ENCODE measurements around the gene RAD51B. TPM values are rescaled to one million over a fixed set of nuclear protein-coding genes. Genes with fewer than 3 reads are reported as not detected.

Gene RAD51B
- total RNA-seq, 6 experiments from 2014 or later = 2.7 to 5.8 (median 4.3) TPM

GRCh38 chr14:68598621-68599447, 779.3 kb downstream of the RAD51B start:
- H3K36me3 ChIP-seq = no peaks in the 10 kb centered on the region
- H3K27me3 ChIP-seq = no peaks in the 10 kb centered on the region
- ATAC-seq = peak; percentile 69 to 87 (median 74)
- peak overlapping the region; percentile 46 to 87 (median 68) for H3K27ac ChIP-seq
- WGBS (ENCODE audit: insufficient coverage, low coverage, low lambda C conversion rate, missing lambda C conversion rate) = 42% methylated on average over 6 of the region's 22 CpGs
- DNase-seq = peak; percentile 68 to 75 (median 69)
- H3K4me3 ChIP-seq = no peak overlapping the region
- no peak for TF ChIP-seq POLR2A (IDR thresholded peaks at IDR 0.05)
- TF ChIP-seq, protein P1, sequence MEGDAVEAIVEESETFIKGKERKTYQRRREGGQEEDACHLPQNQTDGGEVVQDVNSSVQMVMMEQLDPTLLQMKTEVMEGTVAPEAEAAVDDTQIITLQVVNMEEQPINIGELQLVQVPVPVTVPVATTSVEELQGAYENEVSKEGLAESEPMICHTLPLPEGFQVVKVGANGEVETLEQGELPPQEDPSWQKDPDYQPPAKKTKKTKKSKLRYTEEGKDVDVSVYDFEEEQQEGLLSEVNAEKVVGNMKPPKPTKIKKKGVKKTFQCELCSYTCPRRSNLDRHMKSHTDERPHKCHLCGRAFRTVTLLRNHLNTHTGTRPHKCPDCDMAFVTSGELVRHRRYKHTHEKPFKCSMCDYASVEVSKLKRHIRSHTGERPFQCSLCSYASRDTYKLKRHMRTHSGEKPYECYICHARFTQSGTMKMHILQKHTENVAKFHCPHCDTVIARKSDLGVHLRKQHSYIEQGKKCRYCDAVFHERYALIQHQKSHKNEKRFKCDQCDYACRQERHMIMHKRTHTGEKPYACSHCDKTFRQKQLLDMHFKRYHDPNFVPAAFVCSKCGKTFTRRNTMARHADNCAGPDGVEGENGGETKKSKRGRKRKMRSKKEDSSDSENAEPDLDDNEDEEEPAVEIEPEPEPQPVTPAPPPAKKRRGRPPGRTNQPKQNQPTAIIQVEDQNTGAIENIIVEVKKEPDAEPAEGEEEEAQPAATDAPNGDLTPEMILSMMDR (IDR thresholded peaks at IDR 0.05) = no peak
- no peaks in the 10 kb centered on the region for H3K4me1 ChIP-seq
- intact Hi-C loops (cut with DNase I) = no loop called here
- H3K9me3 ChIP-seq = no peaks in the 10 kb centered on the region

DNA sequence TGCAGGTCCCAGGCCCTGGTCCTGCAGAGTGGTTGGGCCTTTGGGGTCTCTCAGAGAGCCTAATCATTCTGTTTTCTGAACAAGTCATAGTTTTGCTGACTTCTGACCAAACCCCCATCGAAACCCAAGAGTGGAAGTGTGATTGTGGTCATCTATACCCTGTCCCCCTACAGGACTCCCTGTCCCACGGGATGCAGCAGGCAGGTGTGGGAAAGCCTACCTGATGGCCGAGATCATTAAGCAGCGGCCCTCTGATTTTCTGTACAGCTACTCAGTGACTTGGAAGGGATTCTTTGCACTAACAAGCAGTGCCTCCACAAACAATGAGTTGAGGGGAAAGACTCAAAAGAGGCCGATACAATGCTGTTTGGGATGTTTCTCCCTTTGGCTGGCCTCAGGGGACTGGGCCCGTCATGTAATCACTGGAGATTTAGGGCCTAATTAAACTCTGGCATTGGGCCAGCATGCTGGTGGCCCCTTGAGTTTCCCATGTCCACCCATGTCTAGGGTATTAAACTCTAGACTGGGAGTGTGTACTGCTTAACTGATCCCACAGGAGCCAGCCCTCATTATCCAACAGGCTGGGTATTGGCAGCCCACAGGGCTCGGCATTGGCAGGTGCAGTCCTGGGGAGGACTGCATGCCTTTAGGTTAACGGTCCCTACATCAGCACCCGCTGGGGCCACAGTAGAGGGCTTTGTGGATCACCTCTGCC, 780.5 kb downstream of the RAD51B start:
- DNase-seq = peak in 1 of 3 donors; percentile 40

GRCh38 chr14:68602507-68602906, 782.9 kb downstream of the RAD51B start:
- peaks cover 0 to 8% (median 1%) of the 10 kb centered on the region in 4 donors for H3K4me1 ChIP-seq
- no peak overlapping the region for H3K27ac ChIP-seq
- ATAC-seq = no peak
- WGBS (ENCODE audit: insufficient coverage, low coverage, low lambda C conversion rate, missing lambda C conversion rate) = 76% methylated on average over 5 of the region's 5 CpGs
- no peaks in the 10 kb centered on the region for H3K9me3 ChIP-seq
- H3K4me3 ChIP-seq = no peak overlapping the region
- intact Hi-C loops (cut with DNase I) = no loop called here
- no peaks in the 10 kb centered on the region for H3K36me3 ChIP-seq
- TF ChIP-seq, protein P1 (IDR thresholded peaks at IDR 0.05) = no peak
- TF ChIP-seq POLR2A (IDR thresholded peaks at IDR 0.05) = no peak
- H3K27me3 ChIP-seq = no peaks in the 10 kb centered on the region
- no peak for DNase-seq

More for the DNA sequence above, 780.5 kb downstream of the RAD51B start:
- intact Hi-C loops (cut with DNase I) = no loop called here
- Histone ChIP-seq H3K4me1 (no peaks in the 10 kb centered on the region), H3K36me3 (no peaks in the 10 kb centered on the region), H3K9me3 (no peaks in the 10 kb centered on the region), H3K27ac (peak overlapping the region in 2 of 3 donors; percentile 68 to 87), H3K27me3 (no peaks in the 10 kb centered on the region), H3K4me3 (no peak overlapping the region)
- ATAC-seq = no peak
- 100% methylated on average over 1 of the region's 9 CpGs for WGBS (ENCODE audit: insufficient coverage, low coverage, low lambda C conversion rate, missing lambda C conversion rate)
- no peak for TF ChIP-seq POLR2A (IDR thresholded peaks at IDR 0.05)
- TF ChIP-seq, protein P1 (IDR thresholded peaks at IDR 0.05) = no peak

GRCh38 chr14:68603533-68604360, 784.2 kb downstream of the RAD51B start:
- no peaks in the 10 kb centered on the region for H3K27me3 ChIP-seq
- DNase-seq = peak in 1 of 3 donors; percentile 39
- no peak overlapping the region for H3K27ac ChIP-seq
- no peak for ATAC-seq
- TF ChIP-seq, protein P1 (IDR thresholded peaks at IDR 0.05) = no peak
- TF ChIP-seq POLR2A (IDR thresholded peaks at IDR 0.05) = no peak
- no peaks in the 10 kb centered on the region for H3K36me3 ChIP-seq
- no peaks in the 10 kb centered on the region for H3K9me3 ChIP-seq
- no peak overlapping the region for H3K4me3 ChIP-seq
- intact Hi-C loops (cut with DNase I) = no loop called here
- H3K4me1 ChIP-seq = peaks cover 0 to 13% (median 3%) of the 10 kb centered on the region in 4 donors
- WGBS (ENCODE audit: insufficient coverage, low coverage, low lambda C conversion rate, missing lambda C conversion rate) = 95% methylated on average over 17 of the region's 25 CpGs
